K562 (cell line): Measurements from ENCODE around the gene MTHFR.

Experiments used
- BACH1 ChIP-seq: fragments of 200-800 bp; sonication (Bioruptor generic); IDR thresholded peaks from 2 replicates; pipeline ENCODE4 v1.6.1; 2016; ENCODE audit warnings: missing genetic modification characterization, missing compliant biosample characterization
- RFX7 ChIP-seq: fragments of 250-450 bp; sonication (Bioruptor Pico); IDR thresholded peaks from 2 replicates; pipeline ENCODE4 v1.5.1; 2021; ENCODE audit warnings: mild to moderate bottlenecking
- ZNF583 ChIP-seq: fragments of 250-450 bp; sonication (Bioruptor Pico); IDR thresholded peaks from 2 replicates; pipeline ENCODE4 v1.4.0; 2020

- no peak for TF ChIP-seq RFX7 (CRISPR knock-in tag)
- 0 out of 2 replicates have a peak, but pooled peaks have one; percentile 11 for TF ChIP-seq ZNF583 (CRISPR knock-in tag)
- no peak for TF ChIP-seq BACH1 (tag)
Measured at GRCh38 chr1:11805422-11806306, at the start of gene MTHFR, which contains the start of gene CLCN6.
